WTC11 (cell line): ENCODE measurements around the gene RACK1. TPM values are rescaled to one million over a fixed set of nuclear protein-coding genes. Genes with fewer than 3 reads are reported as not detected.

Experiments
- ATAC-seq: fragments of 200-7000 bp; cut with Tn5 transposase; 2 replicates; pipeline ENCODE4 v1.10.0; 2021; ENCODE audit warnings: mild to moderate bottlenecking, moderate library complexity
- CTCF ChIA-PET: fragments of 300-600 bp; sonication (Branson Sonifier 250); formaldehyde crosslinking; loops from one replicate; lab custom pipeline; 2021; ENCODE audit warnings: antibody characterized with exemption; lab: Charles Lee
- POLR2A ChIA-PET: fragments of 350-600 bp; sonication (Branson Sonifier 250); formaldehyde crosslinking; loops from one replicate; lab custom pipeline; 2021; ENCODE audit warnings: antibody characterized with exemption; lab: Charles Lee
- DNase-seq: peaks from one replicate; pipeline ENCODE4 v3.0.0; 2021; ENCODE audit warnings: low spot score
- H3K27ac Mint-ChIP-seq: 2 replicates; pipeline ENCODE4 v1.8.0; 2021; ENCODE audit warnings: mixed read lengths
- H3K27me3 Mint-ChIP-seq: 2 replicates; pipeline ENCODE4 v1.8.0; 2021; ENCODE audit warnings: low read depth, mild to moderate bottlenecking, moderate library complexity, mixed read lengths
- H3K36me3 Mint-ChIP-seq: 2 replicates; pipeline ENCODE4 v1.8.0; 2021; ENCODE audit warnings: mixed read lengths
- H3K4me1 Mint-ChIP-seq: 2 replicates; pipeline ENCODE4 v1.8.0; 2022; ENCODE audit warnings: mixed read lengths
- H3K4me3 Mint-ChIP-seq: 2 replicates; pipeline ENCODE4 v1.8.0; 2021; ENCODE audit warnings: mild to moderate bottlenecking, moderate library complexity, mixed read lengths
- H3K9me3 Mint-ChIP-seq: 2 replicates; pipeline ENCODE4 v1.8.0; 2021; ENCODE audit warnings: mixed read lengths
- ELF4 ChIP-seq: sonication (generic); formaldehyde crosslinking; IDR thresholded peaks from 2 replicates; pipeline ENCODE4 v1.8.1; 2022; ENCODE audit warnings: low read depth, mild to moderate bottlenecking, moderate library complexity, missing genetic modification reagents
- ETV6 ChIP-seq: sonication (generic); formaldehyde crosslinking; IDR thresholded peaks from 2 replicates; pipeline ENCODE4 v1.8.1; 2022; ENCODE audit warnings: mild to moderate bottlenecking, missing genetic modification reagents
- FOXK1 ChIP-seq: sonication (generic); formaldehyde crosslinking; IDR thresholded peaks from 2 replicates; pipeline ENCODE4 v1.8.0; 2022; ENCODE audit warnings: mild to moderate bottlenecking, moderate library complexity, missing genetic modification reagents
- GABPB1 ChIP-seq: sonication (generic); formaldehyde crosslinking; IDR thresholded peaks from 2 replicates; pipeline ENCODE4 v1.8.1; 2023; ENCODE audit warnings: mild to moderate bottlenecking, missing genetic modification reagents
- GRHL2 ChIP-seq: fragments of 250-450 bp; sonication (Bioruptor Pico); IDR thresholded peaks from 2 replicates; pipeline ENCODE4 v1.8.0; 2022; ENCODE audit warnings: mild to moderate bottlenecking, moderate library complexity; ENCODE audit not compliant: insufficient replicate concordance, severe bottlenecking
- IRF2 ChIP-seq: sonication (generic); formaldehyde crosslinking; IDR thresholded peaks from 2 replicates; pipeline ENCODE4 v1.8.0; 2022; ENCODE audit warnings: low read depth, missing genetic modification reagents, borderline replicate concordance
- JAZF1 ChIP-seq: fragments of 250-450 bp; sonication (Bioruptor Pico); IDR thresholded peaks from 2 replicates; pipeline ENCODE4 v1.9.0; 2021; ENCODE audit warnings: moderate library complexity, mild to moderate bottlenecking, inconsistent platforms
- MYBL2 ChIP-seq: sonication (generic); formaldehyde crosslinking; IDR thresholded peaks from 2 replicates; pipeline ENCODE4 v1.8.1; 2023; ENCODE audit warnings: mild to moderate bottlenecking, moderate library complexity, missing genetic modification reagents
- NFATC4 ChIP-seq: fragments of 250-450 bp; sonication (Bioruptor Pico); IDR thresholded peaks from 2 replicates; pipeline ENCODE4 v1.9.0; 2021; ENCODE audit warnings: mild to moderate bottlenecking
- SMAD4 ChIP-seq: sonication (generic); formaldehyde crosslinking; IDR thresholded peaks from 2 replicates; pipeline ENCODE4 v1.8.0; 2022; ENCODE audit warnings: mild to moderate bottlenecking, missing genetic modification reagents
- SP1 ChIP-seq: sonication (generic); formaldehyde crosslinking; conservative IDR thresholded peaks from 2 replicates; pipeline ENCODE4 v1.8.1; 2022; ENCODE audit warnings: missing genetic modification reagents
- TEAD1 ChIP-seq: sonication (generic); formaldehyde crosslinking; IDR thresholded peaks from 2 replicates; pipeline ENCODE4 v1.8.0; 2022; ENCODE audit warnings: mild to moderate bottlenecking, missing genetic modification reagents
- TEAD4 ChIP-seq: sonication (generic); formaldehyde crosslinking; IDR thresholded peaks from 2 replicates; pipeline ENCODE4 v1.8.0; 2022; ENCODE audit warnings: mild to moderate bottlenecking, missing genetic modification reagents
- ZNF121 ChIP-seq: sonication (generic); formaldehyde crosslinking; IDR thresholded peaks from 2 replicates; pipeline ENCODE4 v1.8.0; 2023; ENCODE audit warnings: missing genetic modification reagents
- ZNF219 ChIP-seq: sonication (generic); formaldehyde crosslinking; IDR thresholded peaks from 2 replicates; pipeline ENCODE4 v1.8.0; 2023; ENCODE audit warnings: missing genetic modification reagents, mild to moderate bottlenecking, borderline replicate concordance
- ZNF232 ChIP-seq: sonication (generic); formaldehyde crosslinking; IDR thresholded peaks from 2 replicates; pipeline ENCODE4 v1.8.0; 2022; ENCODE audit warnings: mild to moderate bottlenecking, missing genetic modification reagents
- ZNF423 ChIP-seq: fragments of 250-450 bp; sonication (Bioruptor Pico); IDR thresholded peaks from 2 replicates; pipeline ENCODE4 v2.1.2; 2022; ENCODE audit warnings: mild to moderate bottlenecking, moderate library complexity
- total RNA-seq: library from RNA; stranded (reverse); gene quantifications from 3 replicates; pipeline ENCODE4 v1.2.3, GENCODE V29; 2021
- TF ChIP-seq, protein P1 (sequence below): sonication (generic); formaldehyde crosslinking; IDR thresholded peaks from 2 replicates; pipeline ENCODE4 v1.8.1; 2023; ENCODE audit warnings: mild to moderate bottlenecking, missing genetic modification reagents, moderate library complexity
- TF ChIP-seq, protein P2 (sequence below): sonication (generic); formaldehyde crosslinking; IDR thresholded peaks from 2 replicates; pipeline ENCODE4 v1.8.1; 2023; ENCODE audit warnings: mild to moderate bottlenecking, moderate library complexity, missing genetic modification reagents
- TF ChIP-seq, protein P3 (sequence below): sonication (generic); formaldehyde crosslinking; IDR thresholded peaks from 2 replicates; pipeline ENCODE4 v1.8.0; 2022; ENCODE audit warnings: missing genetic modification reagents
- TF ChIP-seq, protein P4 (sequence below): sonication (generic); formaldehyde crosslinking; IDR thresholded peaks from 2 replicates; pipeline ENCODE4 v1.8.0; 2022; ENCODE audit warnings: mild to moderate bottlenecking, missing genetic modification reagents
- TF ChIP-seq, protein P5 (sequence below): sonication (generic); formaldehyde crosslinking; IDR thresholded peaks from 2 replicates; pipeline ENCODE4 v1.8.0; 2023; ENCODE audit warnings: missing genetic modification reagents
- TF ChIP-seq, protein P6 (sequence below): sonication (generic); formaldehyde crosslinking; IDR thresholded peaks from 2 replicates; pipeline ENCODE4 v1.8.1; 2023; ENCODE audit warnings: mild to moderate bottlenecking, missing genetic modification reagents
- TF ChIP-seq, protein P7 (sequence below): sonication (generic); formaldehyde crosslinking; IDR thresholded peaks from 2 replicates; pipeline ENCODE4 v1.8.1; 2023; ENCODE audit warnings: mild to moderate bottlenecking, missing genetic modification reagents, moderate library complexity

Gene RACK1
- total RNA-seq, 1 experiment from 2014 or later, result 2,360 TPM

DNA sequence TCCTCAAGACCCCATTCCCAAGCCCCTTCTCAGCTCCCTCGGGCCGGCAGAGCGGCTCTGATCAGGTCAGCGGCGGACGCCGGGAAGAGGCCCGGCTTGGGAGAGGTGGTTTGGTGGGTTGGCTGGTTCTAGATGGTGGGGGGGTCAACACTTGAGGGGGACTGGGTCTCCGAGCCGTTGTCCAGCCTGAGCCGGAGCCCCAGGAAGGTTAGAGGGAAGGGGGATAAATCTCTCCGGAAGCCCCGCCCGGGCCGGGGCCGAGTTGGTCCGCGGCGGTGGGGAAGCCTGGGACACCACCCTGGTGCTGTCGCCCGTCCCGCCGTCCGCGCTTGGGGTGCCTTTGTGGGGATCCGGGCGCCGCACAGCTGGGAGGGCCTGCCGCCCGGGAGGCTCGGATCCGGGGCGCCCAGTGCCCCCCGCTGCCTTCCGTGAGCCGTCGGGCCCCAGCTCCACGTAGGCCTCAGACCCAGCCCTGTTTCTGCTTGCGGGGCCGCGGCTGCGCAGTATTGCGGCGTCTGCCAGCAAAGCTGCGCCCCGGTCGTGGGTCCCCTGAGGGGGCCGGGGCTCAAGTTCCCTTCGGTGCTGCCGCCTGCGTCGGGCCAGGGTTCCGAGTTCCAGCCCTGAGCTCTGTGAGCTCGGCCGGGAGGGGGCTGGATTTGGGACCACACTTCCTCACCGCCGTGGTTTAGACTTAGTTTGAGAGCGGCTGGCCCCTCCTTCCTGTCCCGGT, 17.8 kb upstream of the RACK1 start:
- ATAC-seq, result peak; percentile 52
- no peaks in the 10 kb centered on the region for H3K9me3 Mint-ChIP-seq
- peaks cover 17% of the 10 kb centered on the region for H3K36me3 Mint-ChIP-seq
- peaks cover 33% of the 10 kb centered on the region for H3K4me1 Mint-ChIP-seq
- no peak overlapping the region; the same call in 1 of the 2 replicates for H3K27ac Mint-ChIP-seq
- peak overlapping the region; percentile 95 for H3K4me3 Mint-ChIP-seq
- peak; percentile 59 for DNase-seq
- ChIA-PET CTCF (interaction anchor here (1.0 to 2.0 kb wide), 4 partner anchors 10 to 93 kb away, joined by 3 to 10 read pairs (median 8); no protein-coding TSS in a partner anchor), POLR2A (interaction anchor here (0.5 to 2.2 kb wide), 5 partner anchors 9 to 38 kb away, joined by 3 to 24 read pairs (median 4); partner anchors contain the start of genes RACK1 and TRIM41)
- no peaks in the 10 kb centered on the region for H3K27me3 Mint-ChIP-seq
- TF ChIP-seq, protein P1, sequence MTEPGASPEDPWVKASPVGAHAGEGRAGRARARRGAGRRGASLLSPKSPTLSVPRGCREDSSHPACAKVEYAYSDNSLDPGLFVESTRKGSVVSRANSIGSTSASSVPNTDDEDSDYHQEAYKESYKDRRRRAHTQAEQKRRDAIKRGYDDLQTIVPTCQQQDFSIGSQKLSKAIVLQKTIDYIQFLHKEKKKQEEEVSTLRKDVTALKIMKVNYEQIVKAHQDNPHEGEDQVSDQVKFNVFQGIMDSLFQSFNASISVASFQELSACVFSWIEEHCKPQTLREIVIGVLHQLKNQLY (CRISPR knock-in tag), result 0 out of 2 replicates have a peak, but pooled peaks have one; percentile 14
- TF ChIP-seq ETV6 (CRISPR knock-in tag) (peak; percentile 78; the same call in 1 of the 2 replicates), TEAD1 (CRISPR knock-in tag) (peak; percentile 24), JAZF1 (no peak), FOXK1 (peak; percentile 51; the same call in 1 of the 2 replicates), ZNF121 (CRISPR knock-in tag) (0 out of 2 replicates have a peak, but pooled peaks have one; percentile 28), TEAD4 (CRISPR knock-in tag) (0 out of 2 replicates have a peak, but pooled peaks have one; percentile 20), ZNF232 (CRISPR knock-in tag) (0 out of 2 replicates have a peak, but pooled peaks have one; percentile 28), GABPB1 (CRISPR knock-in tag) (peak; percentile 16; the same call in 1 of the 2 replicates), NFATC4 (CRISPR knock-in tag) (no peak), ZNF423 (CRISPR knock-in tag) (peak; percentile 63), IRF2 (CRISPR knock-in tag) (0 out of 2 replicates have a peak, but pooled peaks have one; percentile 23), ZNF219 (peak; percentile 51; the same call in 1 of the 2 replicates), ELF4 (no peak), GRHL2 (no peak), SP1 (CRISPR knock-in tag) (peak; percentile 60), MYBL2 (CRISPR knock-in tag) (peak; percentile 61; the same call in 1 of the 2 replicates), SMAD4 (CRISPR knock-in tag) (0 out of 2 replicates have a peak, but pooled peaks have one; percentile 11)
- TF ChIP-seq, protein P2, sequence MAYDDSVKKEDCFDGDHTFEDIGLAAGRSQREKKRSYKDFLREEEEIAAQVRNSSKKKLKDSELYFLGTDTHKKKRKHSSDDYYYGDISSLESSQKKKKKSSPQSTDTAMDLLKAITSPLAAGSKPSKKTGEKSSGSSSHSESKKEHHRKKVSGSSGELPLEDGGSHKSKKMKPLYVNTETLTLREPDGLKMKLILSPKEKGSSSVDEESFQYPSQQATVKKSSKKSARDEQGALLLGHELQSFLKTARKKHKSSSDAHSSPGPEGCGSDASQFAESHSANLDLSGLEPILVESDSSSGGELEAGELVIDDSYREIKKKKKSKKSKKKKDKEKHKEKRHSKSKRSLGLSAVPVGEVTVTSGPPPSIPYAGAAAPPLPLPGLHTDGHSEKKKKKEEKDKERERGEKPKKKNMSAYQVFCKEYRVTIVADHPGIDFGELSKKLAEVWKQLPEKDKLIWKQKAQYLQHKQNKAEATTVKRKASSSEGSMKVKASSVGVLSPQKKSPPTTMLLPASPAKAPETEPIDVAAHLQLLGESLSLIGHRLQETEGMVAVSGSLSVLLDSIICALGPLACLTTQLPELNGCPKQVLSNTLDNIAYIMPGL, result peak; percentile 18; the same call in 1 of the 2 replicates
- TF ChIP-seq, protein P3, sequence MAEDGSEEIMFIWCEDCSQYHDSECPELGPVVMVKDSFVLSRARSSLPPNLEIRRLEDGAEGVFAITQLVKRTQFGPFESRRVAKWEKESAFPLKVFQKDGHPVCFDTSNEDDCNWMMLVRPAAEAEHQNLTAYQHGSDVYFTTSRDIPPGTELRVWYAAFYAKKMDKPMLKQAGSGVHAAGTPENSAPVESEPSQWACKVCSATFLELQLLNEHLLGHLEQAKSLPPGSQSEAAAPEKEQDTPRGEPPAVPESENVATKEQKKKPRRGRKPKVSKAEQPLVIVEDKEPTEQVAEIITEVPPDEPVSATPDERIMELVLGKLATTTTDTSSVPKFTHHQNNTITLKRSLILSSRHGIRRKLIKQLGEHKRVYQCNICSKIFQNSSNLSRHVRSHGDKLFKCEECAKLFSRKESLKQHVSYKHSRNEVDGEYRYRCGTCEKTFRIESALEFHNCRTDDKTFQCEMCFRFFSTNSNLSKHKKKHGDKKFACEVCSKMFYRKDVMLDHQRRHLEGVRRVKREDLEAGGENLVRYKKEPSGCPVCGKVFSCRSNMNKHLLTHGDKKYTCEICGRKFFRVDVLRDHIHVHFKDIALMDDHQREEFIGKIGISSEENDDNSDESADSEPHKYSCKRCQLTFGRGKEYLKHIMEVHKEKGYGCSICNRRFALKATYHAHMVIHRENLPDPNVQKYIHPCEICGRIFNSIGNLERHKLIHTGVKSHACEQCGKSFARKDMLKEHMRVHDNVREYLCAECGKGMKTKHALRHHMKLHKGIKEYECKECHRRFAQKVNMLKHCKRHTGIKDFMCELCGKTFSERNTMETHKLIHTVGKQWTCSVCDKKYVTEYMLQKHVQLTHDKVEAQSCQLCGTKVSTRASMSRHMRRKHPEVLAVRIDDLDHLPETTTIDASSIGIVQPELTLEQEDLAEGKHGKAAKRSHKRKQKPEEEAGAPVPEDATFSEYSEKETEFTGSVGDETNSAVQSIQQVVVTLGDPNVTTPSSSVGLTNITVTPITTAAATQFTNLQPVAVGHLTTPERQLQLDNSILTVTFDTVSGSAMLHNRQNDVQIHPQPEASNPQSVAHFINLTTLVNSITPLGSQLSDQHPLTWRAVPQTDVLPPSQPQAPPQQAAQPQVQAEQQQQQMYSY (CRISPR knock-in tag), result no peak
- TF ChIP-seq, protein P4, sequence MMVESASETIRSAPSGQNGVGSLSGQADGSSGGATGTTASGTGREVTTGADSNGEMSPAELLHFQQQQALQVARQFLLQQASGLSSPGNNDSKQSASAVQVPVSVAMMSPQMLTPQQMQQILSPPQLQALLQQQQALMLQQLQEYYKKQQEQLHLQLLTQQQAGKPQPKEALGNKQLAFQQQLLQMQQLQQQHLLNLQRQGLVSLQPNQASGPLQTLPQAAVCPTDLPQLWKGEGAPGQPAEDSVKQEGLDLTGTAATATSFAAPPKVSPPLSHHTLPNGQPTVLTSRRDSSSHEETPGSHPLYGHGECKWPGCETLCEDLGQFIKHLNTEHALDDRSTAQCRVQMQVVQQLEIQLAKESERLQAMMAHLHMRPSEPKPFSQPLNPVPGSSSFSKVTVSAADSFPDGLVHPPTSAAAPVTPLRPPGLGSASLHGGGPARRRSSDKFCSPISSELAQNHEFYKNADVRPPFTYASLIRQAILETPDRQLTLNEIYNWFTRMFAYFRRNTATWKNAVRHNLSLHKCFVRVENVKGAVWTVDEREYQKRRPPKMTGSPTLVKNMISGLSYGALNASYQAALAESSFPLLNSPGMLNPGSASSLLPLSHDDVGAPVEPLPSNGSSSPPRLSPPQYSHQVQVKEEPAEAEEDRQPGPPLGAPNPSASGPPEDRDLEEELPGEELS (CRISPR knock-in tag), result 0 out of 2 replicates have a peak, but pooled peaks have one; percentile 30
- TF ChIP-seq, protein P5, sequence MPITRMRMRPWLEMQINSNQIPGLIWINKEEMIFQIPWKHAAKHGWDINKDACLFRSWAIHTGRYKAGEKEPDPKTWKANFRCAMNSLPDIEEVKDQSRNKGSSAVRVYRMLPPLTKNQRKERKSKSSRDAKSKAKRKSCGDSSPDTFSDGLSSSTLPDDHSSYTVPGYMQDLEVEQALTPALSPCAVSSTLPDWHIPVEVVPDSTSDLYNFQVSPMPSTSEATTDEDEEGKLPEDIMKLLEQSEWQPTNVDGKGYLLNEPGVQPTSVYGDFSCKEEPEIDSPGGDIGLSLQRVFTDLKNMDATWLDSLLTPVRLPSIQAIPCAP, result no peak
- TF ChIP-seq, protein P6, sequence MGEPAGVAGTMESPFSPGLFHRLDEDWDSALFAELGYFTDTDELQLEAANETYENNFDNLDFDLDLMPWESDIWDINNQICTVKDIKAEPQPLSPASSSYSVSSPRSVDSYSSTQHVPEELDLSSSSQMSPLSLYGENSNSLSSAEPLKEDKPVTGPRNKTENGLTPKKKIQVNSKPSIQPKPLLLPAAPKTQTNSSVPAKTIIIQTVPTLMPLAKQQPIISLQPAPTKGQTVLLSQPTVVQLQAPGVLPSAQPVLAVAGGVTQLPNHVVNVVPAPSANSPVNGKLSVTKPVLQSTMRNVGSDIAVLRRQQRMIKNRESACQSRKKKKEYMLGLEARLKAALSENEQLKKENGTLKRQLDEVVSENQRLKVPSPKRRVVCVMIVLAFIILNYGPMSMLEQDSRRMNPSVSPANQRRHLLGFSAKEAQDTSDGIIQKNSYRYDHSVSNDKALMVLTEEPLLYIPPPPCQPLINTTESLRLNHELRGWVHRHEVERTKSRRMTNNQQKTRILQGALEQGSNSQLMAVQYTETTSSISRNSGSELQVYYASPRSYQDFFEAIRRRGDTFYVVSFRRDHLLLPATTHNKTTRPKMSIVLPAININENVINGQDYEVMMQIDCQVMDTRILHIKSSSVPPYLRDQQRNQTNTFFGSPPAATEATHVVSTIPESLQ (CRISPR knock-in tag), result no peak
- TF ChIP-seq, protein P7, sequence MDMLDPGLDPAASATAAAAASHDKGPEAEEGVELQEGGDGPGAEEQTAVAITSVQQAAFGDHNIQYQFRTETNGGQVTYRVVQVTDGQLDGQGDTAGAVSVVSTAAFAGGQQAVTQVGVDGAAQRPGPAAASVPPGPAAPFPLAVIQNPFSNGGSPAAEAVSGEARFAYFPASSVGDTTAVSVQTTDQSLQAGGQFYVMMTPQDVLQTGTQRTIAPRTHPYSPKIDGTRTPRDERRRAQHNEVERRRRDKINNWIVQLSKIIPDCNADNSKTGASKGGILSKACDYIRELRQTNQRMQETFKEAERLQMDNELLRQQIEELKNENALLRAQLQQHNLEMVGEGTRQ (CRISPR knock-in tag), result no peak
